ENCODE results near the gene GJB5.
A peak's percentile ranks its signal among the peaks of the same experiment; 100 is the strongest.

Gene GJB5

GRCh38 chr1:34754964-34755637, at the start of gene GJB5:
Gene GJB5 (plus strand): TSS chr1:34755047. CDS start chr1:34757331, 2,284 bp downstream.
- no peak for DNase-seq (ENCODE audit: low read depth)

DNA sequence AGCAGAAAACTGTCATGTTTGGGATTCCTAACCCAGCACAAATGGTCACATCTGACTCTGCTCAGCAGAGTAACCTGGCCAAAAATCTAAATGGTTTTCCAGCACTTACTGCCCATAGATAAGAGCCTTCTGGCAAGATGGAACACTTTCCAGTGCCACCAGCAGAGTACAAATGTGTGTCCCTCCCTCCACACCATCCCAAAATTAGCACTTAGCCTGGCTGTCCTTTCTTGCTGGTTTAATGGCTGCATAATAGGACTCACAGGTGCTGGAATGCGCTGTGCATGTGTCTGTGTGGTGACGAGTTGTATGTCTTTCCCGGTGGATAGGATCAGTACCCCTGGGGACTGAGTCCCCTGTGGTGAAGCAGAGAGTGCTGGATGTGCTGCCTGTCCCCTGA, 49.8 kb upstream of the GJB5 start:
- DNase-seq (ENCODE audit: low read depth): no peak
- TF ChIP-seq MYC (IDR thresholded peaks at IDR 0.05; ENCODE audit: low read depth, low read length) (no peak), POLR2A (IDR thresholded peaks at IDR 0.05; ENCODE audit: extremely low read depth, insufficient read length) (no peak)
- TF ChIP-seq, protein P1, sequence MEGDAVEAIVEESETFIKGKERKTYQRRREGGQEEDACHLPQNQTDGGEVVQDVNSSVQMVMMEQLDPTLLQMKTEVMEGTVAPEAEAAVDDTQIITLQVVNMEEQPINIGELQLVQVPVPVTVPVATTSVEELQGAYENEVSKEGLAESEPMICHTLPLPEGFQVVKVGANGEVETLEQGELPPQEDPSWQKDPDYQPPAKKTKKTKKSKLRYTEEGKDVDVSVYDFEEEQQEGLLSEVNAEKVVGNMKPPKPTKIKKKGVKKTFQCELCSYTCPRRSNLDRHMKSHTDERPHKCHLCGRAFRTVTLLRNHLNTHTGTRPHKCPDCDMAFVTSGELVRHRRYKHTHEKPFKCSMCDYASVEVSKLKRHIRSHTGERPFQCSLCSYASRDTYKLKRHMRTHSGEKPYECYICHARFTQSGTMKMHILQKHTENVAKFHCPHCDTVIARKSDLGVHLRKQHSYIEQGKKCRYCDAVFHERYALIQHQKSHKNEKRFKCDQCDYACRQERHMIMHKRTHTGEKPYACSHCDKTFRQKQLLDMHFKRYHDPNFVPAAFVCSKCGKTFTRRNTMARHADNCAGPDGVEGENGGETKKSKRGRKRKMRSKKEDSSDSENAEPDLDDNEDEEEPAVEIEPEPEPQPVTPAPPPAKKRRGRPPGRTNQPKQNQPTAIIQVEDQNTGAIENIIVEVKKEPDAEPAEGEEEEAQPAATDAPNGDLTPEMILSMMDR (IDR thresholded peaks at IDR 0.05; ENCODE audit: low read depth, low read length): no peak
- TF ChIP-seq, protein P2, sequence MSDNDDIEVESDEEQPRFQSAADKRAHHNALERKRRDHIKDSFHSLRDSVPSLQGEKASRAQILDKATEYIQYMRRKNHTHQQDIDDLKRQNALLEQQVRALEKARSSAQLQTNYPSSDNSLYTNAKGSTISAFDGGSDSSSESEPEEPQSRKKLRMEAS (IDR thresholded peaks at IDR 0.05; ENCODE audit: low read depth, low read length): no peak
- no peak overlapping the region for H3K4me3 ChIP-seq (ENCODE audit: low read depth, low read length)

More at GRCh38 chr1:34754964-34755637, at the start of gene GJB5:
- no peak within 1 kb of the TSS for H3K4me3 ChIP-seq (ENCODE audit: low read depth, low read length)
- TF ChIP-seq MYC (IDR thresholded peaks at IDR 0.05; ENCODE audit: low read depth, low read length) (no peak), POLR2A (IDR thresholded peaks at IDR 0.05; ENCODE audit: extremely low read depth, insufficient read length) (no peak)
- TF ChIP-seq, protein P2 (IDR thresholded peaks at IDR 0.05; ENCODE audit: low read depth, low read length): no peak
- TF ChIP-seq, protein P1 (IDR thresholded peaks at IDR 0.05; ENCODE audit: low read depth, low read length): no peak

GRCh38 chr1:34708106-34708505, 46.7 kb upstream of the GJB5 start:
- H3K4me3 ChIP-seq (ENCODE audit: low read depth, low read length): no peak overlapping the region
- DNase-seq (ENCODE audit: low read depth): no peak
- TF ChIP-seq, protein P2 (IDR thresholded peaks at IDR 0.05; ENCODE audit: low read depth, low read length): no peak
- TF ChIP-seq POLR2A (IDR thresholded peaks at IDR 0.05; ENCODE audit: extremely low read depth, insufficient read length) (no peak), MYC (IDR thresholded peaks at IDR 0.05; ENCODE audit: low read depth, low read length) (no peak)
- TF ChIP-seq, protein P1 (IDR thresholded peaks at IDR 0.05; ENCODE audit: low read depth, low read length): no peak

DNA sequence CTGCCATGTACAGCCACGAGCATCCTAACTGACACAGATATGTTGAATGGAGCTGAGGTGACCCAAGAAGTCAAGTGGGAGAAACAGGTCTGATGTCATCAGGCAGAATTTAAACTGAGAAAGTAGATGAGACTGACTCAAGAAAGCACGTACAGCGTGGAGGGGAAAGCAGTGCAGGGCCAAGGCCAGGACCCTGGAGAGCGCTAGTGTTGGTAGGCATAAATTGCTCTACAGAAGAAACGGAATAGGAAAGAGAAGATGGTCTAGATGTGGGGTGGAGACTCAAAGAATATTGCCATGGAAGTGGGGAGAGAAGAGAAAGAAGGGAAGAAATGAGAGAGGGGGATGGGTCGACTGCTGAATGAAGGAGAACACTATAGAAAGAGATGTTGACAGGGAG, 45.3 kb upstream of the GJB5 start:
- no peak overlapping the region for H3K4me3 ChIP-seq (ENCODE audit: low read depth, low read length)
- TF ChIP-seq MYC (IDR thresholded peaks at IDR 0.05; ENCODE audit: low read depth, low read length) (no peak), POLR2A (IDR thresholded peaks at IDR 0.05; ENCODE audit: extremely low read depth, insufficient read length) (no peak)
- TF ChIP-seq, protein P2 (IDR thresholded peaks at IDR 0.05; ENCODE audit: low read depth, low read length): no peak
- TF ChIP-seq, protein P1 (IDR thresholded peaks at IDR 0.05; ENCODE audit: low read depth, low read length): no peak
- DNase-seq (ENCODE audit: low read depth): peak; percentile 6

DNA sequence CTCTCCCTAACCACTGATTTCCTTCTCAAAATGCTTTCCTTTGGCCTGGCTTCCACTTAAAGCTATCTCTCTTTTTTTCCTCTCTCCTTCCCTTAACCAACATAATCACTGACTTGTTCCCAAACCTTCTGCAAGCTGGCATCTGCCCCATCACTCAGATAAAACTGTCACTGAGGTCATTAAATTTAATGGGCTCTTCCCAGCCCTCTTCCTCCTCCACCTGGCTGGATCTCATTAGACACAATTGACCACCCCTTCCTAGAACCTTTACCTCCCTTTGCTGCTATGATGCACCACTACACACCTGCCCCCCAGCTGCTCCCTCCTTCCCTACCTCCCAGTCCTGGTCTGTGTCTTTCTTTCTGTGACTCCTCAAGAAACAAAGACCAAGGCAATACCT, 44.0 kb upstream of the GJB5 start:
- DNase-seq (ENCODE audit: low read depth): no peak
- H3K4me3 ChIP-seq (ENCODE audit: low read depth, low read length): no peak overlapping the region
- TF ChIP-seq POLR2A (IDR thresholded peaks at IDR 0.05; ENCODE audit: extremely low read depth, insufficient read length) (no peak), MYC (IDR thresholded peaks at IDR 0.05; ENCODE audit: low read depth, low read length) (no peak)
- TF ChIP-seq, protein P2 (IDR thresholded peaks at IDR 0.05; ENCODE audit: low read depth, low read length): no peak
- TF ChIP-seq, protein P1 (IDR thresholded peaks at IDR 0.05; ENCODE audit: low read depth, low read length): no peak

Data from NB4 (cell line).